GM12873 (cell line): ENCODE data around the gene AKR1E2.

Experiments
- TF ChIP-seq, protein P1 (sequence below): IDR thresholded peaks from 2 replicates; pipeline ENCODE4 v1.5.1; 2012; ENCODE audit warnings: low read depth, mild to moderate bottlenecking, moderate library complexity, low read length, control low read depth; ENCODE audit not compliant: insufficient read depth; ENCODE audit errors: missing control alignments

AKR1E2 gene

GRCh38 chr10:4851846-4852245, 25.8 kb downstream of the AKR1E2 start:
- TF ChIP-seq, protein P1, sequence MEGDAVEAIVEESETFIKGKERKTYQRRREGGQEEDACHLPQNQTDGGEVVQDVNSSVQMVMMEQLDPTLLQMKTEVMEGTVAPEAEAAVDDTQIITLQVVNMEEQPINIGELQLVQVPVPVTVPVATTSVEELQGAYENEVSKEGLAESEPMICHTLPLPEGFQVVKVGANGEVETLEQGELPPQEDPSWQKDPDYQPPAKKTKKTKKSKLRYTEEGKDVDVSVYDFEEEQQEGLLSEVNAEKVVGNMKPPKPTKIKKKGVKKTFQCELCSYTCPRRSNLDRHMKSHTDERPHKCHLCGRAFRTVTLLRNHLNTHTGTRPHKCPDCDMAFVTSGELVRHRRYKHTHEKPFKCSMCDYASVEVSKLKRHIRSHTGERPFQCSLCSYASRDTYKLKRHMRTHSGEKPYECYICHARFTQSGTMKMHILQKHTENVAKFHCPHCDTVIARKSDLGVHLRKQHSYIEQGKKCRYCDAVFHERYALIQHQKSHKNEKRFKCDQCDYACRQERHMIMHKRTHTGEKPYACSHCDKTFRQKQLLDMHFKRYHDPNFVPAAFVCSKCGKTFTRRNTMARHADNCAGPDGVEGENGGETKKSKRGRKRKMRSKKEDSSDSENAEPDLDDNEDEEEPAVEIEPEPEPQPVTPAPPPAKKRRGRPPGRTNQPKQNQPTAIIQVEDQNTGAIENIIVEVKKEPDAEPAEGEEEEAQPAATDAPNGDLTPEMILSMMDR, result no peak

GRCh38 chr10:4865945-4866661, 40.1 kb downstream of the AKR1E2 start:
- TF ChIP-seq, protein P1, result no peak

DNA sequence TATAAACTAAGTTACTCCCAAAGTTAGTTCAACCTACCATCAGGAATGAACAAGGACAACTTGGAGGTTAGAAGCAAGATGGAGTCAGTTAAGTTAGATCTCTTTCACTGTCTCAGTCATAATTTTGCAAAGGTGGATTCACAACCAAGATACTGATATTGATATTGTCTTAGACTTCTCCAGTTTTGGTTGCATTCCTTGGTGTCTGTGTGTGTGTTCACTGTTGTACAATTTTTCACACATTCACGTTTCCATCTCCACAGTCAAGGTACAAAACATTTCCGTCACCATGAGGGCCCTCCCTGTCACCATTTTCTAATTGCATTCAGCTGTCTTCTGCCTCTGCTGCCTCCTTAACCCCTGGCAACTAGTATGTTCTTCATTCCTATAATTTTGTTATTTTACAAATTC, 41.1 kb downstream of the AKR1E2 start:
- TF ChIP-seq, protein P1, result no peak

GRCh38 chr10:4867520-4868356, 41.7 kb downstream of the AKR1E2 start:
- TF ChIP-seq, protein P1, result no peak

DNA sequence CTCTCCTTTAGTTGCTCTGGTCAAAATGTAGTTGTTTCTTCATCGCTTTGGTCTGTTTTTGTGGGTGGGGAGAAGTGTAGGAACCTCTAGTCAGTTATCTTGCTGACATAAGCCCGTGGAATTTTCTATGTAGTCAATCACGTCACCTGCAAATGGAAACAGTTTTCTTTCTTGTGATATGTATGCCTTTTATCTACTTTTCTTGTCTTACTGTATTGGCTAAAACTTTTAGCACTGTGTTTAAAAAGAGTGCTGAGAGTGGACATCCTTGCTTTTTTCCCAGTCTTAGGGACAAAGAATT, 42.3 kb downstream of the AKR1E2 start:
- TF ChIP-seq, protein P1, result no peak

DNA sequence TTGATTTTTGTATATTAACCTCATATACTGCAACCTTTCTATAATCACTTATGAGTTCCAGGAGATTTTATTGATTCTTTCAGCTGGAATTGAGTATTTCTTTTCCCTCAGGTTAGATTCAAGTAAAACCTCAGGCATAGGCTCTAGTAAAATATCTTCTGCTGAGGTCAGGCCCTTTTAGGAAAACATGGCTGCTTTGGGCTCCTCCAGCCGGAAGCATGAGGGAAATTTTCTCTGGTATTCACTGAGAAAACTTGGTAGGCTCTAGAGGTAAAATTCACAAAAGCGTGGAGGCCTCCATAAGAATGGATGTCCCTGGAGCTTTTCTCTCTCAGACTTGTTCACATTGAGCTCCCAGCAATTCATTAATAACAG, 56.7 kb downstream of the AKR1E2 start:
- TF ChIP-seq, protein P1, result no peak

DNA sequence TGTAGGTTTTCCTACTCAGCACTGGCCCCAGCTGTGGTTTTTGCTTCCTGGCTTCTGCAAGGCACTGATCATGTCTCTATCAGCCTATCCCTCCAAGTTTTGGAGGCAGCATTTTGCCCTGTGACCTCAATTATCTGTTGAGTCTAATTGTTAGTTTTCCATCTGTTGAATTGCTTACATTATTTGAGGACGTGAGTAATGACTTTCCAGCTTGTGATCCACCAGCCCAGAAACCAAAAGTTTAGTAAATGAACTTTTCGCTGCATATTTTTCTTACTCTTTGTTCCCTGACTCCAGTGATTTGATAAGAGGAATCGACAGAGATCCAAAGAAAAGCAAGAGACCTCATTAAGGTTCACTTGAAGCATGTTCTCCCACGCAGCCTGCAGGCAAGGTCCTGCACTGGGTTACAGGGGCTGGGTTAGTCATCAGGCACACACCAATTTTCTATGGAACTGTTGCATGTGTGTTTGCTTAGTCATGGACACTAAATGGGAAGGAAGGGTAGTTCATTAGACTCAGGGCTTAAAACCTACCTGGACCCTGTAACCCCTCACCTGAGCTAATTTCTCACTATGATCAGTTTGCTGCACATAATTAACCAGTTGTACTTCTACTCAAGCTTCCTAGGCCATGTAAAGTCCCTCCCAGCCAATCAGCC, 57.2 kb downstream of the AKR1E2 start:
- TF ChIP-seq, protein P1, result no peak
